ENCODE results near the gene SNRPD2.

- peak; percentile 91 for TF ChIP-seq CTCF (IDR thresholded peaks at IDR 0.05; ENCODE audit: low read length)
- TF ChIP-seq EZH2phosphoT487 (IDR thresholded peaks at IDR 0.05; ENCODE audit: low read length) = no peak
- TF ChIP-seq EZH2 (optimal IDR thresholded peaks at IDR 0.05; ENCODE audit: low read depth, low read length) = no peak
These were observed 10.2 kb downstream of the SNRPD2 start for GRCh38 chr19:45681391-45682015.

All from MM.1S (cell line).